HepG2 (cell line): ENCODE results near the gene HTATIP2. TPM values are rescaled to one million over a fixed set of nuclear protein-coding genes. Genes with fewer than 3 reads are reported as not detected.

Source experiments
- ATF5 ChIP-seq: sonication (generic); formaldehyde crosslinking; IDR thresholded peaks from 2 replicates; pipeline ENCODE4 v1.4.0; 2020; ENCODE audit warnings: mild to moderate bottlenecking, low read depth, missing genetic modification reagents
- CBX1 ChIP-seq: IDR thresholded peaks from one replicate; pipeline ENCODE4 v1.6.1; 2016; ENCODE audit warnings: antibody characterized with exemption, low read depth
- FOXK1 ChIP-seq: sonication (generic); formaldehyde crosslinking; IDR thresholded peaks from 2 replicates; pipeline ENCODE4 v1.4.0; 2020; ENCODE audit warnings: low read depth, missing genetic modification reagents, borderline replicate concordance
- FOXP4 ChIP-seq: sonication (generic); formaldehyde crosslinking; IDR thresholded peaks from 2 replicates; pipeline ENCODE4 v1.4.0; 2020; ENCODE audit warnings: missing genetic modification reagents
- HDAC1 ChIP-seq: sonication (generic); formaldehyde crosslinking; IDR thresholded peaks from 2 replicates; pipeline ENCODE4 v1.5.1; 2020; ENCODE audit warnings: mild to moderate bottlenecking, missing genetic modification reagents
- KDM4B ChIP-seq: sonication (generic); formaldehyde crosslinking; IDR thresholded peaks from 2 replicates; pipeline ENCODE4 v1.4.0; 2020; ENCODE audit warnings: missing genetic modification reagents
- KLF11 ChIP-seq: IDR thresholded peaks from 2 replicates; pipeline ENCODE4 v1.6.1; 2016; ENCODE audit warnings: missing compliant biosample characterization
- MLXIP ChIP-seq: sonication (generic); formaldehyde crosslinking; IDR thresholded peaks from 2 replicates; pipeline ENCODE4 v1.9.0; 2021; ENCODE audit warnings: missing genetic modification reagents, borderline replicate concordance
- MZF1 ChIP-seq: sonication (generic); formaldehyde crosslinking; IDR thresholded peaks from 2 replicates; pipeline ENCODE4 v1.8.1; 2023; ENCODE audit warnings: mild to moderate bottlenecking, missing genetic modification reagents, borderline replicate concordance
- NFE2L2 ChIP-seq: fragments of 150-350 bp; IDR thresholded peaks from 2 replicates; pipeline ENCODE4 v1.6.1; 2014; ENCODE audit warnings: low read length
- NFIC ChIP-seq: IDR thresholded peaks from 2 replicates; pipeline ENCODE4 v1.6.1; 2012; ENCODE audit warnings: mild to moderate bottlenecking, low read length, inconsistent platforms
- NFKB2 ChIP-seq: sonication (generic); formaldehyde crosslinking; IDR thresholded peaks from 2 replicates; pipeline ENCODE4 v1.4.0; 2020; ENCODE audit warnings: missing genetic modification reagents, borderline replicate concordance
- PRMT3 ChIP-seq: sonication (generic); formaldehyde crosslinking; IDR thresholded peaks from 2 replicates; pipeline ENCODE4 v1.8.1; 2022; ENCODE audit warnings: low read depth, mild to moderate bottlenecking, moderate library complexity, missing genetic modification reagents, borderline replicate concordance
- TEAD3 ChIP-seq: optimal IDR thresholded peaks from 2 replicates; pipeline ENCODE3; 2016; ENCODE audit warnings: borderline replicate concordance
- TRAFD1 ChIP-seq: sonication (generic); formaldehyde crosslinking; IDR thresholded peaks from 2 replicates; pipeline ENCODE4 v1.5.1; 2020; ENCODE audit warnings: missing genetic modification reagents, mild to moderate bottlenecking, borderline replicate concordance
- ZBTB25 ChIP-seq: IDR thresholded peaks from 2 replicates; pipeline ENCODE4 v1.6.1; 2018; ENCODE audit warnings: missing genetic modification reagents
- ZNF44 ChIP-seq: sonication (generic); formaldehyde crosslinking; IDR thresholded peaks from 2 replicates; pipeline ENCODE4 v1.5.1; 2020; ENCODE audit warnings: mild to moderate bottlenecking, missing genetic modification reagents
- ZNF530 ChIP-seq: sonication (generic); formaldehyde crosslinking; IDR thresholded peaks from 2 replicates; pipeline ENCODE4 v1.5.0; 2020; ENCODE audit warnings: low read depth, mild to moderate bottlenecking, missing genetic modification reagents
- ZNF629 ChIP-seq: sonication (generic); formaldehyde crosslinking; conservative IDR thresholded peaks from 2 replicates; pipeline ENCODE4 v1.5.0; 2020; ENCODE audit warnings: missing genetic modification reagents
- ZNF652 ChIP-seq: IDR thresholded peaks from 2 replicates; pipeline ENCODE4 v1.6.1; 2016; ENCODE audit warnings: low read depth, borderline replicate concordance
- ZZZ3 ChIP-seq: sonication (generic); formaldehyde crosslinking; IDR thresholded peaks from 2 replicates; pipeline ENCODE4 v1.4.0; 2020; ENCODE audit warnings: missing genetic modification reagents, mild to moderate bottlenecking, borderline replicate concordance
- polyA plus RNA-seq, 8 experiments: library from polyadenylated mRNA; depleted of rRNA in 3 of 8; stranded (reverse) in 7 of 8; unstranded in 1 of 8; fragments of >200 nt; fragmentation: Illumina TruSeq in 4 of 8; extraction: Trizol in 4 of 8; gene quantifications; 2 replicates each; pipeline versions ENCODE4 v1.2.1 to v1.2.3, GENCODE V29; 2011 to 2016; ENCODE audit warnings: low read depth in 4 of 8, missing spikeins in 1 of 8, mixed read lengths in 1 of 8; ENCODE audit not compliant: insufficient read depth in 1 of 8
- total RNA-seq, 5 experiments: library from RNA; depleted of rRNA; stranded (reverse); fragments of >200 nt; fragmentation: Illumina TruSeq; extraction: Trizol; gene quantifications; 2 replicates each; pipeline ENCODE4 v1.2.3, GENCODE V29; 2016; ENCODE audit warnings: low read depth in 1 of 5

HTATIP2 gene
- total and polyA plus RNA-seq, 2 of the 13 experiments (the other 11 are each of a cell fraction or from before 2014, with no cell fraction given): not detected

GRCh38 chr11:20387261-20388095 is 24.0 kb downstream of the HTATIP2 start, which contains the start of gene PRMT3 (continued):
- no peak for TF ChIP-seq MZF1 (CRISPR knock-in tag)
- TF ChIP-seq TEAD3 (CRISPR knock-in tag): no peak
- peak; percentile 86 for TF ChIP-seq HDAC1 (CRISPR knock-in tag)
- no peak for TF ChIP-seq KDM4B (CRISPR knock-in tag)
- no peak for TF ChIP-seq NFE2L2
- peak; percentile 23; the same call in 1 of the 2 replicates for TF ChIP-seq FOXP4 (CRISPR knock-in tag)
- TF ChIP-seq ZZZ3 (CRISPR knock-in tag): peak; percentile 11; the same call in 1 of the 2 replicates
- peak; percentile 88; the same call in 1 of the 2 replicates for TF ChIP-seq NFKB2
- TF ChIP-seq FOXK1 (CRISPR knock-in tag): peak; percentile 13; the same call in 1 of the 2 replicates
- peak; percentile 23 for TF ChIP-seq CBX1
- peak; percentile 78; the same call in 1 of the 2 replicates for TF ChIP-seq KLF11
- TF ChIP-seq MLXIP (CRISPR knock-in tag): peak; percentile 75
- no peak for TF ChIP-seq ZNF652 (CRISPR knock-in tag)
- peak; percentile 28; the same call in 1 of the 2 replicates for TF ChIP-seq ZNF629 (CRISPR knock-in tag)
- 0 out of 2 replicates have a peak, but pooled peaks have one; percentile 20 for TF ChIP-seq ATF5
- TF ChIP-seq PRMT3 (CRISPR knock-in tag): peak; percentile 55; the same call in 1 of the 2 replicates
- TF ChIP-seq ZNF44 (CRISPR knock-in tag): peak; percentile 42
- no peak for TF ChIP-seq ZBTB25 (CRISPR knock-in tag)
- no peak for TF ChIP-seq ZNF530 (CRISPR knock-in tag)
- no peak for TF ChIP-seq TRAFD1 (CRISPR knock-in tag)
- TF ChIP-seq NFIC: no peak
